Stimulated activated CD8-positive, alpha-beta memory T cell treated with anti-CD3 and anti-CD28 coated beads, Interleukin-4, amount 100 ng/mL, for 1 hour (primary cell): ENCODE measurements around the gene MGRN1.

Experiments used
- DNase-seq, 2 donors: peaks; one replicate each; pipeline ENCODE4 v3.0.0-alpha.2; 2020; ENCODE audit warnings: low read depth in 2 of 2, low spot score in 1 of 2

Gene MGRN1

DNA sequence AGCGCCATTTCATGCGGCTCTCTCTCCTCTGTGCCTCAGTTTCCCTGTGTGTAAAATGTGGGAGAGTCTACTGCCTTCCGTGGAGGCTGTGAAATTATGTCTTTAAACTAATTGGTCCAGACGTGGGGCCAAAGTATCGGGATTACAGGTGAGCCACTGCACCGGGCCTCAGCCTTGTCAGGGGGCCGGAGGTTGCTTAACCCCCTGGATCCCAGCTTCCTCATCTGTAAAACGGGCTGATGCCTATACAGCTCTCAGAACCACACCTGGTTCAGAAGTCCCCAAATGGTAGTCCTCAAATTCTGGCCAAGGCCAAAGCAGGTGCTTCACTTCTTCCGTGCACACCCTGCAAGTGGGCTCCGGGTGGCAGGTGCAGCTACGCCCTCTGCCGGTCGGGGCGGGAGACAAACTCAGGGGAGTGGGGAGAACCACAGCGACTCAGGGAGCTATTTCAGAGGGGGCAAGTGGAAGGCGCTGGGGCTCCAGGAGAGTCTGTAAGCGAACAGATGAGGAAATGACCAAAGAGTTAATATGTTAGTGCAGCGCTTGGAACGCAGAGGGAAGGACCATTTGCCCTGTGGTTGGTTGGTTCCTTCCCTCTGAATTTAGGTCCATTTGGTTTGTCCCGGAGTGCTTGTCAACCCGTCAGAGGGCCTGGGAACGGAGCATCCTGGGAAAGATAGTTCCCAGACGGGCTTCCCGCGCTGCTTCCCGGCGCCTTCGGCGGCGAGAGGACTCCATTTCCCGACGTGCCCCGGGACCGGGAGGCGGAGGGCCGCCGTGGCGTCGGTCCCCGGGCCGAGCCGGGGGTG is at the start of gene MGRN1:
Gene MGRN1 (plus strand): TSS at position 812 of the 812 bp plus-strand sequence. CDS start 135 bp downstream, outside the sequence.
- DNase-seq = peak; percentile 70 to 84

DNA sequence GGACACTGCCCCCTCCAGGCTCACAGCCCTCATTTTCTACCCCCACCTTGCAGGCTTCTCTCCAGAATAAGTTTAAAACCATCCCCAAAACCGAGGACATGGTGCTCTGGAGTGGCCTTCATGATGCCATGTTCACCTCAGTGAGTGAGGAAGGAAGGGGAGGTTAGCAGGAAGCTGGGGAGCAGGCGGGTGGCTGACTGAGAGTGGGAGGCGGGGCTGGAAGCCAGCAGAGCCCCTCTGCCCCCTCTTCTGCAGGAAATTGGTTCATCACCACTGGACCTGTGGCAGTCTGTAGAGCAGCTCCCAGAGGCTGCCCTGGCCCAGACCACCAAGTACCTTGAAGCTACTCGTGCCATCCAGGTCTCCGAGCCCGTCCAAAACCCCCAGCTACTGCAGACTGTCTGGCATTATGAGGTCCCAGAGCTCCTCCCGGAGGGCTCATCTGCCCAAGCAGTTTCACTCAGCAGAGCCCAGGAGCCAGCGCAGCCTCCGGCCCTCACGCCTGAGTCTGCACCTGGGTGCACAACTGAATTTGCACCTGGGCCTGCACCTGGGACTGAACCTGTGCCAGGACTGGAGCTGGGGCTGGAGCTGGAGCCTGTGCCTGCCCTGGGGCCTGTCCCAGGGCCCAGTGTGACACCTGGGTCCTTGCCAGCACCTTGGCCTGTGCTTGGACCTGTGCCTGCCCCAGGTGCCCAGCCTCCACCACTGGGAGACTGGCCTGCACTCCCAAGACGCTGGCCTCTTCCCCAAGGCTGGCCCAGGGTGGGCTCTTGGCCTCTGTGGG is 49.5 kb upstream of the MGRN1 start:
- no peak for DNase-seq

DNA sequence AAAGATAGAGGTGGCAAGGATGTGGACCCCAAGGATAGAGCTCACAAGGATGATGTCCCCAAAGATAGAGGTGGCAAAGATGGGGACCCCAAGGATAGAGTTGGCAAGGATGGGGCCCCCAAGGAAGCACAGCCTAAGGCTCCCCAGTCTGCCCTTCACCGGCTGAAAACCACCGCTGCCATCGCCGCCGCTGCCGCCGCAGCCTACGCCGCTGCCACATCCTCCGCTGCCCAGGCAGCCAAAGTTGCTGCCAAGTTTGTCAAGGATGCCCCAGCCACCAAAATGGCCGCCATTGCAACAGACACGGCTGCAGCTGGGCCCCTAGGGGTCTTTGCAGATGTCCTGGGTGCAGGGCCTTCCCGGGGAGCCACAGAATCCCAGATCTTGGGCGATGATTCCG is 48.6 kb upstream of the MGRN1 start:
- DNase-seq = no peak

DNA sequence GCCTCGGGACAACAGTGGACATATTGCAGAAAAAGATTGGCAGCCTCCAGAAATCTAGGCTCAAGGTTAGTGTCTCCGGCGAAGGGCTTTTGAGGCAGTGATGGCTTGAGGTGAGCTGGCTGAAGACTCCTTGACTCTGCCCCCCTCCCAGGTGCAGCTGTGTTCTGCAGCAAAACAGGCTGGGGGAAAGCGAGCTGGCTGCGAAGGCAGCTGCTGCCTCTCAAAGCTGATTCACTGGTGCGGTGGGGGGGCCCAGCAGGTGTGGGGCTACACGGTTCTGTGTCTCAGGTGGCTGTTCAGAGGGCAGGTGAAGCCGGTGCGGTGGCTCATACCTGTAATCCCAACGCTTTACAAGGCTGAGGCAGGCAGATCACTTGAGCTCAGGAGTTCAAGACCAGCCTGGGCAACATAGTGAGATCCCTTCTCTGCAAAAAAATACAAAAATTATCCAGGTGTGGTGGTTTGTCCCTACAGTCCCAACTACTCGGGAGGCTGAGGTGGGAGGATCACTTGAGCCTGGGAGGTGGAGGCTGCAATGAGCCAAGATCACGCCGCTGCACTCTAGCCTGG is 45.6 kb upstream of the MGRN1 start:
- DNase-seq = no peak

DNA sequence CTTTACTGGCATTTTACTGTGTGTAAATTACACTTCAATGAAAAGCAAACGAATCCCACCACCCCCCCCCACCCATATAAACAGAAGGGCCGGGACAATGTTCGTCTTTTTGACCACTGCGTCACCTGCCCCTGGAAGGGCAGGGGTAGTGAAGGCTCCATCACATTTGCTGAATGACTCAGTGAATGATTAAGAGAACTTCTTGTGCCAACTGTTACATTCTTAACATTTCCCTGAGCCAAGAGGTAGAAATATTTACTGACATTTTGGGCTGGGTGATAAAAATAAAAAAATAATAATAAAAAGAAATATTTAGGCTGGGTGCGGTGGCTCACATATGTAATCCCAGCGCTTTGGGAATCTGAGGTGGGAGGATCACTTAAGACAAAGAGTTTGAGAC is 44.4 kb upstream of the MGRN1 start:
- no peak for DNase-seq

DNA sequence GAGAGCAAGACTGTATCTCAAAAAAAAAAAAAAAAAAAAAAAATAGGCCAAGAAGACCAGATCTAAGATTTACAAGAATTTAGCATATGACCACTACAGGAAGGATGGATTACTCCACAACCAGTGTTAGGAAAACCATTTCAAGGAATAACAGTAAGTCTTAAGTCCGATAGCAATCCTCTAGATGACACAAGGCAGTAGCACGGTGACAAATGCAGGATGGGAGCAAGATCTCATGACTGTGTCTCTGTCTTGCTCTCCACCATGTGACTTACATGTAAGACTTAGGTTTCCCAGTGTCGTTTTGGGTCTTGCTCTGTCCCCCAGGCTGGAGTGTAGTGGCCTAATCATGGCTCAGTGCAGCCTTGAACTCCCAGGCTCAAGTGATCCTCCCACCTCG is 40.7 kb upstream of the MGRN1 start:
- no peak for DNase-seq

DNA sequence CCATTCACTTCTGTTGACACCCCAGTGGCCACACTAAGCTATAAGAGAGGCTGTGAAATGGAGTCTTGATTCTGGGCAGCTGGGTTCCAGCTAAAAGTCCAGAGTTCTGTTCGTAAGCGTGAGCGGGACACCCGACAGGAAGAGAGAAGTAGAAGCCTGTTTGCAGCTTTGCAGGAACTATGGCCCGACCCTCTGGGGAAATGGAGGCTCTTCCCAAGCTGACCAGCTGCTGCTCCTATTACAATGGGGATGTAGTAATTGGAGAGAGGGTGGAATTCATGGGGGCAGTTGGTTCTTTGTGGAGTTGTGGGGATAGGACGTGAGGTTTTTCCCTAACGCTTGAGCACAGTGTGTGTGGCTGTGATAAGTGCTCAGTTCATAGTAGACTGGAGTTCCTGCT is 38.3 kb upstream of the MGRN1 start:
- DNase-seq = no peak

DNA sequence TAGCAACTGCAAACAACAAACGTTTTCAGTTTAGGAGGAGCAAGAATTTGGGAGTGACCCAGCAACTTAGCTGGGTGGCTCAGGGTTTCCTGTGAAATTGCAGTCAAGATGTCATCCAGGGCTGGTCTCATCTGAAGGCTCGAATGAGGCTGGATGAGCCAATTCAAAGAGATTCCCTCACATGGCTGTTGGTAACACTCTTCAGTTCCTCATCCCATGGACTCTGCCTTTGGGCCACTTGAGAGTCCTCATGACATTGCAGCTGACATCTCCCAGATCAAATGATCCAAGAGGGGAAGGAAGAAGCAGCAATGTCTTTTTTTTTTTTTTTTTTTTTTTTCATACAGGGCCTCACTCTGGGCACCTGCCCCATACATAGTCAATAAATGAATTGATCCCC is 36.2 kb upstream of the MGRN1 start:
- no peak for DNase-seq

DNA sequence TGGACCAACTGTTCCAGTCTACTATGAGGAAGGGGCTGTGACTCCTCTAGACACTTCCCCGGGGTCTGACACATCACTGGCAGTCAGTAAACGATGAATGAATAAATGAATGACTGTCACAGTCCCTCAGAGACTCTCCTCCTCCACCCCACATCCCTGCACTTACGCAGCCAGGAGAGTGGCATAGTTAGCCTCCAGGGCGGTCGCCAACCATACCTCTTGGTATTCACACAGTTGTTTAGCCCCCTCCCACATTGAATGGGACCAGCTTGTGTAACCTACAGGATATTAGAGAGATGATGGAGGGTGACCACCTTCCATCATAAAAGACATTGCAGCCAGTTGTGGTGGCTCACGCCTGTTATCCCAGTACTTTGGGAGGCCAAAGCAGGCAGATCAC is 35.7 kb upstream of the MGRN1 start:
- DNase-seq = no peak

DNA sequence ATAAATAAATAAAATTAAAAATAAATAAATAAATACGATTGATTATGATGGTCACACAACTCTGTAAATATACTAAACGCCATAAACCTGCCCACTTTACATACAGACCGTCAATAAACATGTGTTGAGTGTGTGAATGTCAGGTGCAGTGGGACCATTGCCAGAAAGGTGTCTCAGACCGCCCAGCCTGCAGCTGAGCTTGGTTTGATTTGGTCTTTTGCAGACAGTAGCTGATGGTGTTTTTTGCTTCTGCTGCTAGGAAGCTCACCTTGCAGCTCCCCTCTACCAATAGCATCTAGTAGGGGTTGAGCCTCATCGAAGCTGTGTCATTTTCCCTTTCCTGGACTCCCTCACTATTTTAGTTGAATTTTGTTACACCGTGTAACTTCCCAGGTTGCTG is 33.4 kb upstream of the MGRN1 start:
- no peak for DNase-seq

DNA sequence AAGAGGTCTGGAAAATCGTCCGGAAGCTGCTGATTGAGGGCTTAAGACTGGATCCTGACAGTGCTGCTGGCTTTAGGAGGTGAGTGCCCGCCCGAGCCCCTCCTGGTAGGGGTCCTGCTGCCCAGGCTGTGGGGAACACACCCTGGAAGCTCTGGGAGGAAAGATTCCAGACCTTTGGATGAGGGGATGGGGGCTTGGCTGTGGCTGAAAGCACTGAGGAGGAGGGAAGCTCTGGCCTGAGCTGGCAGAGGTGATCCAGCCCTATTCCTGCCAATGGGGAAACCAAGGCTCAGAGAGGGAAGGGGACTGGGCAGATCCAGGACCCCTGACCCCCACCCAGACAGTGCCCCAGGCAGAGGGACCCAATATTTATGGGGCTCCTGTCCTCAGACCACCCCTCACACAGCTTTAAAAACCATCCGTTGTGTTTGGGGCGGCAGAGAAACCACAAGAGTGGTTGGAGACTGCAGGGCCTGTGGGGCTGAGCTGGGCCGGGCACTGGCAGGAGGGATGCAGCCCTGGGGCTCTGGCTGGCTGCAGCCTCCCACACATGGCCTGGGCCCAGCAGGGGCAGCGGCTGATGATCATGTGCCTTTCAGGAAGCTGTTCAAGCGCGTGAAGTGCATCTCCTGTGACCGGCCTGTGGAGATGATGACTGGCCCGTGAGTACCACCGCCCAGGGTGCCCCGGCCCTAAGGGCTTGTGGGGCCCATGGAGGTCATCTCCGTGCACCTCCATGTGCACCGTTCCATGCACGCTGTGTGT is 32.7 kb upstream of the MGRN1 start:
- DNase-seq = no peak

DNA sequence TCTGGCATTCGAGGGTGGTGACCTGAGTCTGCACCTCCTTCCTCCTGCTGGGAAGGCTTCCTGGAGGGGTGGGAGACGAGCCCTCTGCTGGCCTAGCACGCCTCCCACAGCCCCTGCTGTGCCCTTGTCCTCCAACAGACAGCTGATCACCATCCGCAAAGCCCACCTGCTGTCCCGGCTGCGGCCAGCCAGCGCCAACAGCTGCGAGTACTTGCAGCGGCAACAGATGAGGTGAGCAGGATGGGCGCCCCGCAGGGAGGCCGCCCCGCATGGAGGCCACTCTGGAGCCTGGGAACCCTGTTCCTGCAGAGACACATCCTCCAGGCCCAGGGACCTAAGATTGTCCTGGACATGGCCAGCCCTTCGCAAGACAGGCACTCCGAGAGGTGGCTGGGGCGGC is 31.5 kb upstream of the MGRN1 start:
- DNase-seq = no peak

DNA sequence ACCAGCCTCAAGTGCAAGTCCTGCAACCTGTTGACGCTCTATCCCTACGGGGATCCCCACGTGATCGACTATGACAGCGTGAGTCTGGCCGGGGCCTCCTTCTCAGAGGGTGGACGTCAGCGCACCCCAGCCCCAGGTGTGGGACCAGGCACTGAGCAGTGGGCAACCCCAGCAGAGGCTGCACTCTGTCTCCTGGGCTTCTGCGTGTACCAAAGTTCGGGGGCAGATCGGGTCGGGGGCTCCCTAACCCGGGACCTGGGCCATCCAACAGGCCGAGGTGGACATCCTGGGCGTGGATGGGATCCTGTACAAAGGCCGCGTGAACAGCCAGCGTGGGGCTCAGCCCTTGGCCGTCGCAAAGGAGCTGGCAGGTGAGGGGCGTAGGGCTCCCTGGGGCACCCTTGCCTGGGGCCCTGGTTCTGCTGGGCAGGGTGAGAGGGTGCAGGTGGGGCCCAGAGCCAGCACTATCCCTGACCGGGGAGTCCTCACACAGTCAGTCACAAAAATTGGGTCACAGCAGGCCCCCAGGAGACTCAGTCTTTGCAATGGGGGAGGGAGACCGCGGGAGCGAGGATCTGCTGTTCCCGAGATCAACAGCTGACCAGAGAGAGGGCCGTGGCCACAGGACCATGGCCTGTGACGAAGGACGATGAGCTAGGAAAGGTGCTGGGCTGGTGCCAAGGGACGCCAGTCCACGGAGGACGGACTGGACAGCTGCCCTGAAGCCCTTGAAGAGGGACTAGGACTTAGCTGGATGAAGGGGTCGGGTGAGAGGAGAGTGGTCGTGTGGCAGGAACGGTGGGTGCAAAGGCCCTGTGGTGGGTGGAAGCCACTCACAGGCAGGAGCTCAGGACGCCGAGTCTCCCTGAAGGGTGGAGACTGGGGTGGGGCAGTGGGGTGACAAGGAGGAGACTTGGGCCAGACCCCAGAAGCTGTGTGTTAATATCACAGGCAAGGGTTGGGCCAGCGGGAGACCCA is 29.9 kb upstream of the MGRN1 start:
- DNase-seq = no peak

DNA sequence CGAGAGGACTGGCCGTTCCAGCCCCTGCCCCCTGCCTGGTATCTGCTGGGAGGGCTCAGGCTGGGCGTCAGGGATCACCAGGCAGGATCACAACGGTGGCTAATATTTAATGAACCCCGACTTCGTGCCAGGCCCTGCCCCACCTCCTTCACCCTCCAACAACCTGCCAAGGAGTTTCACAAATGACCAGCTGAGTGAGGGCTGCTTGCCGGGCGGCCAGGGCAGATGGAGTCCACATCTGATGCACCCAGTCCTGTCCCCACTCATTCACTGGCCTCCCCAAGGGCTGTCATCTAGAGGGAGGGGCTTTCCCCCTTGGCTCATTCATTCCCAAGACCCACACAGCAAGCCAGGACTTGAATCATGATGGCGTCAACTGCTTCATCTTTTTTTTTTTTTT is 27.5 kb upstream of the MGRN1 start:
- no peak for DNase-seq

DNA sequence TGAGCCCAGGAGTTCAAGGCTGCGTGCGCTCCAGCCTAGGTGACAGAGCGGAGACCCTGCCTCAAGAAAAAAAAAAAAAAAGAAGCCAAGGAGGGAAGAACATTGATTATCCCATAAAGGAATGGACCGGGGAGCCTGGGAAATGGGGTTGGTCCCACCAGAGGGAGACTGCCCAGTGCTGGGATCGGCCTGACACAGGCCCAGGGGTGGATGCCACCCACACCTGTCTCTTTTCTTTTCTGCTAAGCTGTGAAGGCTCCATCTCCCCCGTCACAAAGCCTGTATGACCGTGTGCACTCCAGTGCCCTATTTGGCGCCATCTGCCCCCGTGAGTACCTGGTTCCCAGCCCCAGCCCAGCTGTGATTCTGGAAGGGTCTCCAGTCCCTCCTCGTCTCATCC is 25.6 kb upstream of the MGRN1 start:
- DNase-seq = no peak

DNA sequence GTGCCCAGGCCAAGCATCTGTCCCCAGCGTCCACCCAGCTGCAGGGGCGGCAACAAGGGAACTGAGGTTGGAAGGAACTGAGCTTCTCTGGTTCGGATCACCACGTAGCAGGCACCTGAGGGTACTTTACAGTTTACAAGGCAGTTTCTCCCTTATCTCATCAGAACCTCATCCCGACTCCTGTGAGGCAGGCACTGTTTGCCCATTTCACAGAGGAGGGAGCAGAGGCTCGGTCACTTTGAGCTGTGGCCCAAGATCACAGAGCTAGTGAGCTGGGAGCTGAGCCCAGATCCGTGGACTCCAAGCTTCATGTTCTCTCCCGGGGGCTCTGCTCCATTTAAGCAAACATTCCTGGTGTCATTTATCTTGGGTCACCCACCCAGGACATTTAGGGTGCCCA is 25.1 kb upstream of the MGRN1 start:
- DNase-seq = no peak

DNA sequence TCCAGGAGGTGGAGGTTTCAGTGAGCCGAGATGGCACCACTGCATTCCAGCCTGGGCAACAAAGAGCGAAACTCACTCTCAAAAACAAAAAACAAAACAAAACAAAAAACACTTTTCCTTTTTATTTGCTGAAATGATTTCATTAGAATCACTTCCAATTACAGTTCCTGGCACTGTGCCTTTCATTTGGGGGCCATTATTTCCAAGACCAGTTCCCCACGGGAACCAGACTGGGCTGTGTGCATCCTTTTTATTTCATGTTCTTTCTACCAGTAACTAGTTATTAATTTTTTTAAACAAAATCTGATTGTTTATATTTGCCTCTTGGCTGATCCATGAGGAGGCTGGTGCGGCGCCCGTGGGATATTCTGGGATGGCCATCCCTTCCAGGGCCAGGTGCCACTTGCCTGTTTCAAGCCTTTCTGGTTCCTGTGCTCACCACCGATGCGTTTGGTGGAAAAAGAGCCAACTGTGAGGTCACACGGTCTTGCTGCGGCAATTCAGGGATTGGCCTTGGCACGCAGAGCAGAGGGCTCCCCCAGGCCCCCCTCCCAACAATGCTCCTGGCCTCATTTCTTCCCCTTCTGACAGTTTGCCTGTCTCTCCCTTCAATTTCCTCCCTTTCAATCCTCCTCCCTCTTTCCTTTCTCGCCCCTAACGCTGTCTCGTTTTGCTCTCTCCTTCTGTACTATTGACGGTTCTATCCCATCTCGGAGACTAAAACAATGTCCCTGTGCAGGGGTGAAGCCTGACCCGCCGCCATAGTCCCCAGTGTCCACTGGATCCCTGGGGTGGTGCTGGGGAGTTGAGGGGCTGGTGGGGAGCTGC is 23.4 kb upstream of the MGRN1 start:
- no peak for DNase-seq

DNA sequence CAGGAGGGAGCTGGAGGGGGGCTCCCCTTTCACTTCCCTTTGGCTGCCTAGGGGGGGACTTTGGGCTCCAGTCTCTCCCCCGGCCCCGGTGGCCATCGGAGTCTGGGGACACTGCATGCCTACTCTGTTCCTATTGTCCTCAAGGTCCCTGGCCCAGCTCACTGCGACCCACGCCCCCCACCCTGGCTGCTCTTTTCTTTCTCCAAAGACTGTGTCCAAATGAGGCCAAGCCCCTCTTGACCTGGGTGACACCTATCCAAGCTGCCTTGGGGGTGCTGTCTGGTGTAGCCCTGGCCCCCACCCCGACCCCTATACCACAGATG is 22.8 kb upstream of the MGRN1 start:
- no peak for DNase-seq

DNA sequence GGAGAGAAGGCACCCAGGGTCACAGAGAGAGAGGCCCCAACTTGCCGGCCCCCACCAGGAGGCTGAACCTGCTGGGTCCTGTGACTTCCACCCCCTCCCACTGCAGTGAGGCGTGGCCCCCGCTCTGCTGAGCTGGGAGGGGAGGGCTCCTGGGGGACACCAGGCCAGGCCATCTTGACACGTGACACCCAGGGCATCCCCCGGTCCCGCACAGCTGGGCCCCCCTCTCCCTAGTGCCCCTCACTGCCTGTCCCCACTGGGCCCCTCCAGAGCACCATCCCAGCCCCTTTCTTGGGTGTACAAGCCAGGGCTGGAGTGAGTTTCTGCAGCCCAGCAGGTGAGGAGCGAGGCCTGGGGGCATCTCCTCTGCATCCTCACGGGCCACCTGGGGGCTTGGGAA is 22.3 kb upstream of the MGRN1 start:
- no peak for DNase-seq
